ENCODE results near the gene CAMK1D.

DNA sequence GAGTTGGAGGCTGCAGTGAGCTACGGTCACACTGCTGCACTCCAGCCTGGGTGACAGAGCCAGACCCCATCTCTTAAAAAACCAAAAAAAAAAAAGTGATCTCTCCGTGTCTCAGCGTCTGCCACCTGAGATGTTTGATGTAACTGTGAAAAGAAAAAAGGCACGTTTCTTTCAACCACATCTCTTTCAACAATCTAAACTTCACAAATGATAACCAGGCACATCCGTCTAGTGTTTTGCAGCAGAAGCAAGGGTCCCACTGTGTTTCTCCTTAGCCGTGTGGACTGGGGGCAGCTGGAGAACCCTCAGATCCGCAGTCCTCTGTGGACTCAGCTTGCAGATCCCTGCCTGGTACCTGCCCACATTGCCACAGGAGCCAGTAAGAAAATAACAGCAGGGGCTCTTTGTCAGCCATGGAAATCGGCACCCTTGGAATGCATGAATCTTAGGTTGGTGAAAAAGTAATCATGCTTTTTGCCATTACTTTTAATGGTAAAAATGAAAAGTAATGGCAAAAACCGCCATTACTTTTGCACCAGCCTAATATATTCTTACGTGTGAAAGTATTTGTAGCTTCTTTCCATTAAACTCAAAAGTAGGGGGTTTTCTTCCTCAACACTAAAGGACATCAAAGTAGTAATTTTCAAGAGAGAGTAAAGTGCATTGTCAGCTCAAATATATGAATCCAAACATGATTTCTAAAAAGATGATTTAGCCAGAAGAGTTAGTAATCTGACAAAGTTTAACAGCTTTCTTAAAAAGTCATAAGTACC, 375.6 kb downstream of the CAMK1D start:
- TF ChIP-seq, protein P1, sequence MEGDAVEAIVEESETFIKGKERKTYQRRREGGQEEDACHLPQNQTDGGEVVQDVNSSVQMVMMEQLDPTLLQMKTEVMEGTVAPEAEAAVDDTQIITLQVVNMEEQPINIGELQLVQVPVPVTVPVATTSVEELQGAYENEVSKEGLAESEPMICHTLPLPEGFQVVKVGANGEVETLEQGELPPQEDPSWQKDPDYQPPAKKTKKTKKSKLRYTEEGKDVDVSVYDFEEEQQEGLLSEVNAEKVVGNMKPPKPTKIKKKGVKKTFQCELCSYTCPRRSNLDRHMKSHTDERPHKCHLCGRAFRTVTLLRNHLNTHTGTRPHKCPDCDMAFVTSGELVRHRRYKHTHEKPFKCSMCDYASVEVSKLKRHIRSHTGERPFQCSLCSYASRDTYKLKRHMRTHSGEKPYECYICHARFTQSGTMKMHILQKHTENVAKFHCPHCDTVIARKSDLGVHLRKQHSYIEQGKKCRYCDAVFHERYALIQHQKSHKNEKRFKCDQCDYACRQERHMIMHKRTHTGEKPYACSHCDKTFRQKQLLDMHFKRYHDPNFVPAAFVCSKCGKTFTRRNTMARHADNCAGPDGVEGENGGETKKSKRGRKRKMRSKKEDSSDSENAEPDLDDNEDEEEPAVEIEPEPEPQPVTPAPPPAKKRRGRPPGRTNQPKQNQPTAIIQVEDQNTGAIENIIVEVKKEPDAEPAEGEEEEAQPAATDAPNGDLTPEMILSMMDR (conservative IDR thresholded peaks at IDR 0.05), result no peak
- no peak for TF ChIP-seq EZH2 (IDR thresholded peaks at IDR 0.05; ENCODE audit: low read depth)

All from PC-9 (cell line).